DMS79 treated with DMSO at 0.1 percent for 48 hours (cell line): Measurements from ENCODE around the gene TUG1.

Experiments used
- DNase-seq: peaks from one replicate; lab custom pipeline; 2025; lab: John Stamatoyannopoulos, UW

The TUG1 gene

GRCh38 chr22:31001124-31001770 lies 32.2 kb downstream of the TUG1 start:
- no peak for DNase-seq

DNA sequence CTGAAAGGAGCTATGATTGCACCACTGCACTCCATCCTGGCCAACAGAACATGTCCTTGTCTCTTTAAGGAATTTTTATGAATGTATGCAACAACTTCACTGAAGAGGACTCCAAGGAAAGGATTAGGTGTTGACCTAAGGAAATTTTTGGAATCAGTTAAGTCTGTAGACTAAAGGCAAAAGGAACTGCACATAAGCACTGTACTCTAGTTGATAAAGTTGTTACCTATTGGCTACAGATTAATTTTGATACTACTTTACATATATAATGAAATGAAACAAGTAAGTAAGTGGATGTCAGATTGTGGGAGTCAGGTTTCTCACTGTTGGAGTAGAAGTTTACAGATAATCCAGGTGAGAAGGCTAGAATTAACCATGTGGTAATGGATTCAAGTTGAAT lies 36.5 kb downstream of the TUG1 start:
- DNase-seq, result no peak

DNA sequence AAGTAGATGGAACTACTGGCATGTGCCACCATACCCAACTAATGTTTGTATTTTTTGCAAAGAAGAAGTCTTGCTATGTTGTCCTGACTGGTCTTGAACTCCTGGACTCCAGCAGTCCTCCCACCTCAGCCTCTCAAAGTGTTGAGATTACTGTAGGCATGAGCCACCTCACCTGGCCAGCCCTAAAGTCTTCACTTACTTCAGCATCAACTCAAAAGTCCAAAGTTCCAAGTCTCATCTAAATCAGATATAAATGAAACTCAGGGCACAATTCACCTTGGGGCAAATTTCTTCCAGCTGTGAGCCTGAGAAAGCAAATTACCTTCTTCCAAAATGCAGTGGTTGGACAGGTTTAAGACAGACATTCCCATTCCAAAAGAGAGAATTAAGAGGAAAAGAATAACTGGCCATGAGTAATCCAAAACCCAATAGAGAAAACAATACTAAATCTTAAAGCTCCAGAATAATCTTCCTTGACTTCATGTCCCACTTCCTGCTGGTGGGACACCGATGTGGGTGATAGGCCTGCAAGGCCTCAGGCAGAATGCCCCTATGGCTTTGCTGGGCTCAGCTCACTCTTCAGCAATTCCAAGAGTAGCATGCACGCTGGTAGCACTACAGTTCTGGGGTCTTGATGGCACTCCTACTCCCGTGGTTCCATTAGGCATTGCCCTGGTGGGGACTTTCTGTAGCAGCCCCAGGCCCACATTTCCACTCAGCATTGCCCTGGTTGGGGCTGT lies 50.3 kb downstream of the TUG1 start:
- no peak for DNase-seq

- DNase-seq, result no peak
These were observed 51.3 kb downstream of the TUG1 start for GRCh38 chr22:31020334-31020733.

DNA sequence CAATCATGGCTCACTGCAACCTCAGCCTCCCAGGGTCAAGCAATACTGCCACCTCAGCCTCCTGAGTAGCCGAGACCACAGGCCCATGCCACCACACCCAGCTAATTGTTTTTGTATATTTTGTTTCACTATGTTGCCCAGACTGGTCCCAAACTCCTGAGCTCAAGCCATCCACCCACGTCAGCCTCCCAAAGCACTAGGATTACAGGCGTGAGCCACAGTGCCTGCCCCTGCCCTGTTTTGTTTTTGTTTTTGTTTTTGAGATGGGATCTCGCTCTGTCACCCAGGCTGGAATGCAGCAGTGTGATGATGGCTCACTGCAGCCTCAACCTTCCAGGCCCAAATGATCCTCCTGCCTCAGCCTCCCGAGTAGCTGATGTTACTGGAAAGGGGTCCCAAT lies 53.5 kb downstream of the TUG1 start:
- DNase-seq, result no peak
